A549 (cell line): ENCODE results near the gene CD19. TPM values are rescaled to one million over a fixed set of nuclear protein-coding genes. Genes with fewer than 3 reads are reported as not detected.

Experiments
- ATAC-seq, 2 experiments: fragments of 200-7000 bp in 1 of 2; fragments of >200 bp in 1 of 2; cut with Nextera tagmentation in 1 of 2; cut with Tn5 transposase in 1 of 2; 3 replicates each; pipeline versions ENCODE4 v1.8.0 to v1.9.1; 2018 to 2020; ENCODE audit warnings: mild to moderate bottlenecking in 1 of 2, moderate library complexity in 1 of 2
- CTCF ChIA-PET: fragments of 300-600 bp; sonication (Branson Sonifier 250); formaldehyde crosslinking; extraction: SDS; loops from one replicate; lab custom pipeline; 2021; ENCODE audit warnings: antibody characterized with exemption, inconsistent platforms; lab: Yijun Ruan, JAX
- POLR2A ChIA-PET: fragments of 350-600 bp; formaldehyde crosslinking; extraction: SDS; loops from one replicate; lab custom pipeline; 2021; ENCODE audit warnings: antibody characterized with exemption, inconsistent platforms; lab: Yijun Ruan, JAX
- DNase-seq, 2 experiments: peaks; one replicate each; pipeline versions ENCODE4 v3.0.0 to v3.0.0-alpha.2; 2011 to 2016; ENCODE audit warnings: low read depth in 1 of 2, low spot score in 1 of 2
- FAIRE-seq: peaks from 2 replicates; lab custom pipeline; 2011; peaks lifted over from hg19 to GRCh38; lab: Jason Lieb, UNC
- H3K27ac ChIP-seq, 2 experiments: fragments of >200 bp; sonication (Bioruptor Twin); formaldehyde crosslinking; 3 replicates each; pipeline ENCODE4 v1.5.1; 2016 to 2017
- H3K4me1 ChIP-seq: fragments of >200 bp; sonication (Bioruptor Twin); formaldehyde crosslinking; 3 replicates; pipeline ENCODE4 v1.6.1; 2016
- H3K4me2 ChIP-seq: fragments of >200 bp; sonication (Bioruptor Twin); formaldehyde crosslinking; 3 replicates; pipeline ENCODE4 v1.6.1; 2016
- H3K4me3 ChIP-seq: fragments of >200 bp; sonication (Bioruptor Twin); formaldehyde crosslinking; 3 replicates; pipeline ENCODE4 v1.5.1; 2016
- H3K9me3 ChIP-seq: fragments of >200 bp; sonication (Bioruptor Twin); formaldehyde crosslinking; 3 replicates; pipeline ENCODE4 v1.6.1; 2016
- BHLHE40 ChIP-seq: IDR thresholded peaks from 2 replicates; pipeline ENCODE4 v1.6.1; 2012; ENCODE audit warnings: low read depth, low read length, inconsistent platforms
- CEBPB ChIP-seq, 2 experiments: fragments of >200 bp in 1 of 2; sonication (Bioruptor Twin) in 1 of 2; formaldehyde crosslinking in 1 of 2; IDR thresholded peaks; 2 replicates each; pipeline ENCODE4 v1.6.1; 2012 to 2016
- EHF ChIP-seq: fragments of 250-450 bp; sonication (Bioruptor Pico); IDR thresholded peaks from 2 replicates; pipeline ENCODE4 v1.5.0; 2020; ENCODE audit warnings: mild to moderate bottlenecking
- ESRRA ChIP-seq: fragments of 150-350 bp; IDR thresholded peaks from 2 replicates; pipeline ENCODE4 v1.6.1; 2014; ENCODE audit warnings: mild to moderate bottlenecking, low read length, borderline replicate concordance
- FOSL2 ChIP-seq, 2 experiments: fragments of 450-650 bp in 1 of 2; fragments of >200 bp in 1 of 2; sonication (Bioruptor Twin) in 1 of 2; formaldehyde crosslinking; IDR thresholded peaks; 2 replicates each; pipeline versions ENCODE4 v1.5.0 to v1.6.1; 2016 to 2020; ENCODE audit warnings: mild to moderate bottlenecking in 1 of 2, moderate library complexity in 1 of 2
- HDAC2 ChIP-seq: fragments of 200-600 bp; sonication (generic); IDR thresholded peaks from 2 replicates; pipeline ENCODE4 v1.6.1; 2016
- HOXB13 ChIP-seq: fragments of 250-450 bp; sonication (Bioruptor Pico); IDR thresholded peaks from 2 replicates; pipeline ENCODE4 v1.5.0; 2020; ENCODE audit warnings: low read depth, mild to moderate bottlenecking, moderate library complexity
- HOXB5 ChIP-seq: fragments of 250-450 bp; sonication (Bioruptor Pico); IDR thresholded peaks from 2 replicates; pipeline ENCODE4 v1.5.0; 2020; ENCODE audit warnings: mild to moderate bottlenecking, moderate library complexity
- JUN ChIP-seq, 2 experiments: fragments of >200 bp; sonication (Bioruptor Twin); formaldehyde crosslinking; IDR thresholded peaks; 2 replicates in 1 of 2; 3 replicates in 1 of 2; pipeline ENCODE4 v1.6.1; 2016 to 2017
- JUNB ChIP-seq: fragments of >200 bp; sonication (Bioruptor Twin); formaldehyde crosslinking; IDR thresholded peaks from 2 replicates; pipeline ENCODE4 v1.6.1; 2016
- MAFK ChIP-seq: fragments of 450-650 bp; IDR thresholded peaks from 2 replicates; pipeline ENCODE4 v1.6.1; 2014; ENCODE audit not compliant: partially characterized antibody
- MAZ ChIP-seq: fragments of 150-350 bp; IDR thresholded peaks from 2 replicates; pipeline ENCODE4 v1.6.1; 2014; ENCODE audit warnings: antibody characterized with exemption, low read depth, low read length, borderline replicate concordance
- NPAS2 ChIP-seq: fragments of 250-450 bp; sonication (Bioruptor Pico); IDR thresholded peaks from 2 replicates; pipeline ENCODE4 v1.8.0; 2022; ENCODE audit warnings: mild to moderate bottlenecking, moderate library complexity, borderline replicate concordance
- NR3C1 ChIP-seq: fragments of >200 bp; sonication (Bioruptor Twin); formaldehyde crosslinking; IDR thresholded peaks from 3 replicates; pipeline ENCODE4 v1.6.1; 2017
- POLR2A ChIP-seq: IDR thresholded peaks from 2 replicates; pipeline ENCODE4 v1.6.1; 2012; ENCODE audit warnings: mild to moderate bottlenecking, low read length
- RAD21 ChIP-seq, 2 experiments: fragments of >200 bp in 1 of 2; sonication (Bioruptor Twin) in 1 of 2; formaldehyde crosslinking in 1 of 2; IDR thresholded peaks in 1 of 2; conservative IDR thresholded peaks in 1 of 2; 2 replicates in 1 of 2; 3 replicates in 1 of 2; pipeline ENCODE4 v1.6.1; 2012 to 2018; ENCODE audit warnings: inconsistent platforms in 1 of 2
- RCOR1 ChIP-seq: fragments of 150-350 bp; IDR thresholded peaks from 2 replicates; pipeline ENCODE4 v1.6.1; 2014; ENCODE audit warnings: antibody characterized with exemption, low read length, low read depth
- RFX5 ChIP-seq: fragments of 450-650 bp; IDR thresholded peaks from 2 replicates; pipeline ENCODE4 v1.7.1; 2014; ENCODE audit warnings: antibody characterized with exemption, mild to moderate bottlenecking, moderate library complexity
- TP53 ChIP-seq: fragments of 250-450 bp; sonication (Bioruptor Pico); IDR thresholded peaks from 2 replicates; pipeline ENCODE4 v1.5.0; 2021; ENCODE audit warnings: mild to moderate bottlenecking, moderate library complexity
- ZFP36 ChIP-seq: fragments of 450-650 bp; IDR thresholded peaks from 2 replicates; pipeline ENCODE4 v1.6.1; 2014; ENCODE audit warnings: borderline replicate concordance; ENCODE audit not compliant: partially characterized antibody
- ZNF302 ChIP-seq: fragments of 250-450 bp; sonication (Bioruptor Pico); IDR thresholded peaks from 2 replicates; pipeline ENCODE4 v1.9.0; 2021; ENCODE audit warnings: inconsistent platforms, mild to moderate bottlenecking, moderate library complexity
- WGBS: methylation state at CpG from one replicate; pipeline ENCODE4 v1.1.6; 2017; ENCODE audit errors: missing lambda C conversion rate; 5-methylcytosine and 5-hydroxymethylcytosine counted together
- polyA plus RNA-seq, 4 experiments: library from polyadenylated mRNA; depleted of rRNA in 3 of 4; stranded (reverse); fragments of >200 nt; fragmentation: RNase III in 1 of 4; extraction: RNeasy Plus Mini Kit Qiagen cat#74134 plus additional on column Dnase treatment in 1 of 4; gene quantifications; 2 replicates in 3 of 4; 3 replicates in 1 of 4; pipeline ENCODE4 v1.2.3, GENCODE V29; 2011 to 2017
- TF ChIP-seq, protein P1 (sequence below): fragments of >200 bp; sonication (Bioruptor Twin); formaldehyde crosslinking; IDR thresholded peaks from 2 replicates; pipeline ENCODE4 v1.6.1; 2016
- TF ChIP-seq, protein P2 (sequence below): fragments of 450-650 bp; IDR thresholded peaks from 2 replicates; pipeline ENCODE4 v1.6.1; 2014; ENCODE audit warnings: antibody characterized with exemption
- TF ChIP-seq, protein P3 (sequence below): fragments of >200 bp; sonication (Bioruptor Twin); formaldehyde crosslinking; IDR thresholded peaks from 3 replicates; pipeline ENCODE4 v1.5.1; 2016
- TF ChIP-seq, protein P4 (sequence below): IDR thresholded peaks from 2 replicates; pipeline ENCODE4 v1.6.1; 2012
- TF ChIP-seq, protein P5 (sequence below): fragments of 150-350 bp; IDR thresholded peaks from 2 replicates; pipeline ENCODE4 v1.6.1; 2014; ENCODE audit warnings: low read depth, mild to moderate bottlenecking, low read length

CD19 gene
- polyA plus RNA-seq, 2 of the 4 experiments (the other 2 are of a cell fraction), result not detected

DNA sequence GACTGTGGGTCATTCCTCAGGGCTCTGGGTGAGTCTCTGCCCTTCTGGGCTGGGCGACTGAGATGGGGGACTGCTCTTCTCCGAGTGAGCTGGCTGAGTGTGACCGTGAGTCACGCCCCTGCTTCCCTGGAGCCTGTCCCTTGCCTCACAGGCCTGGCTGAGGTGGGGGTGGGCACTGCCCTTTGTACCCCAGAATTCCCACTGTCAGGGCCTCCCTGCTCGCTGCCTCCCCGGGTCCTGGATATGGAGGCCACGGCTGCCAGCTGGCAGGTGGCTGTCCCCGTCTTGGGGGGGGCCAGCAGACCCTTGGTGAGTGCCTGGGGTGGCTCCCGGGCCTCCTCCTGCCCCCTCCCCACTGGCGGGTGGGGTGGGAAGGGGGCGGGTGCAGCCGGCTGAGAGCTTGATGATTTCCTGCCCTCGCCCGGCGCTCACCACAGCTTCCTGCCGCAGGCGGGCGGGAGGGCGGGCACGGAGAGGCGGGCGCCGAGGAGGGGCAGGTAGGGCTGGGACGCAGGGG is 52.9 kb downstream of the CD19 start, which contains the start of gene LAT:
LAT (plus strand) TSS at position 434 of the 517 bp plus-strand sequence. CDS start 366 bp downstream, outside the sequence.
- DNase-seq, result peak in 1 of 2 experiments; percentile 25
- CTCF ChIA-PET, result interaction anchor here (1.4 to 3.7 kb wide), 2 partner anchors 11 to 15 kb away, joined by 3 to 15 read pairs; no protein-coding TSS in a partner anchor

DNA sequence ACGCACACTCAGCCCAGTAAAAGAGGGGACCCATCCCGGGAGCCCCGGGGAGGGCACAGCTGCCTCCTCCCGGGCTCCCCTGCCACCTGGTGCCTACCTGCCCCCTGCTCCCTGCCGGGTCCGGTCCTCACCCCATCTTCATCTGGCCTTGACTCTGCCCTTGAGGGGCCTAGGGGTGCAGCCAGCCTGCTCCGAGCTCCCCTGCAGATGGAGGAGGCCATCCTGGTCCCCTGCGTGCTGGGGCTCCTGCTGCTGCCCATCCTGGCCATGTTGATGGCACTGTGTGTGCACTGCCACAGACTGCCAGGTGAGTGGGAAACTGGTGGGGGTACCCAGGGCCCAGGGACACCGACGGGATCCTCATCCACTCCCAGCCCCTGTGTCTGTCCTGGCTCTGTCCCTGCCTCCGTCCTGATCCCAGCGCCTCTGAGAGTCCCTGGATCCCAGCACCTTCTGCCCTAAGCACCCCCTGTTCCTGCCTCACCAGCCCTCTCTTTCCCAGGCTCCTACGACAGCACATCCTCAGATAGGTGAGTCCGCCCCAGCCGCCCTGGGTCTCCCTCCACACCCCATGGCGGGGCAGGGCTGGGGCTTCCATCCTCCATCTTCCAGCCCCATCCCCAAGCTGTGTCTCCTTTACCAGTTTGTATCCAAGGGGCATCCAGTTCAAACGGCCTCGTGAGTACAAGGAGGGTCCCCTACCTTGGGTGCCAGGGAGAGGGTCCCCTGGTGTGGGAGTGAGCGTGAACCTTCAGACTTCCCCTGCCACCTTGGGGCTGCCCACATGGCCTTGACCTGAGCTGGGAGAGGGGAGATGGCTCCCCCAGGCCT is 53.7 kb downstream of the CD19 start:
- CTCF ChIA-PET, result interaction anchor here (3.7 to 5.6 kb wide), 2 partner anchors 8 to 12 kb away, joined by 15 to 43 read pairs; no protein-coding TSS in a partner anchor
- POLR2A ChIA-PET, result interaction anchor here (2.2 kb wide), 1 partner anchor 12 kb away, joined by 5 read pairs; no protein-coding TSS in a partner anchor

More for the DNA sequence above, 52.9 kb downstream of the CD19 start, which contains the start of gene LAT:
- POLR2A ChIA-PET, result interaction anchor here (0.6 to 2.2 kb wide), 2 partner anchors 11 to 37 kb away, joined by 4 to 5 read pairs; no protein-coding TSS in a partner anchor
- no CpG with 5 or more reads among the region's 24 CpGs for WGBS
- H3K4me1 ChIP-seq, result peaks cover 15% of the 10 kb centered on the region; the same call in 2 of the 3 replicates
- ATAC-seq, result peak; percentile 55 to 70
- H3K27ac ChIP-seq, result peak within 1 kb of the TSS; percentile 38 to 78; a peak in 4 of 6 replicates
- no peaks in the 10 kb centered on the region for H3K9me3 ChIP-seq
- no peak for FAIRE-seq
- H3K4me2 ChIP-seq, result peak within 1 kb of the TSS; percentile 36; the same call in 2 of the 3 replicates
- H3K4me3 ChIP-seq, result no peak within 1 kb of the TSS
- TF ChIP-seq POLR2A, result no peak
- no peak for TF ChIP-seq FOSL2 (IDR thresholded peaks at IDR 0.05)
- TF ChIP-seq FOSL2 (CRISPR knock-in tag; IDR thresholded peaks at IDR 0.05), result peak; percentile 15; the same call in 1 of the 2 replicates

DNA sequence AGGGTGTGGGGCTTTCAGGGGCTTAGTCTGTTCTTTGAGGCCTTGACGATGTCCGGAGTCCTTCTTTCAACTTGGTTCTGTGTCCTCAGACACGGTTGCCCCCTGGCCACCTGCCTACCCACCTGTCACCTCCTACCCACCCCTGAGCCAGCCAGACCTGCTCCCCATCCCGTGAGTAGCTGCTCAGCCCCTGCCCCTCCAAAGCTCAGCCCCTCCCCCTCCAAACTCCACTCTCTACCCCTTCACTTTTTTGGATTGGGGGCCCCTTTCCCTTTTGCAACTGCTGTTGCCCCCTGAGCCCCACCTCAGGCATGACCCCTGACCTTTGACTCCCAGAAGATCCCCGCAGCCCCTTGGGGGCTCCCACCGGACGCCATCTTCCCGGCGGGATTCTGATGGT is 54.3 kb downstream of the CD19 start:
- Histone ChIP-seq H3K27ac (no peak overlapping the region), H3K4me3 (no peak overlapping the region), H3K4me1 (peaks cover 15% of the 10 kb centered on the region; the same call in 2 of the 3 replicates), H3K9me3 (no peaks in the 10 kb centered on the region), H3K4me2 (no peak overlapping the region)
- no peak for ATAC-seq
- WGBS, result 93% methylated on average over 9 of the region's 9 CpGs
- DNase-seq, result no peak
- no peak for FAIRE-seq
- POLR2A ChIA-PET, result no interaction called here
- CTCF ChIA-PET, result interaction anchor here (3.7 to 5.6 kb wide), 2 partner anchors 8 to 12 kb away, joined by 15 to 43 read pairs; no protein-coding TSS in a partner anchor
- TF ChIP-seq JUNB, result no peak
- TF ChIP-seq, protein P1, sequence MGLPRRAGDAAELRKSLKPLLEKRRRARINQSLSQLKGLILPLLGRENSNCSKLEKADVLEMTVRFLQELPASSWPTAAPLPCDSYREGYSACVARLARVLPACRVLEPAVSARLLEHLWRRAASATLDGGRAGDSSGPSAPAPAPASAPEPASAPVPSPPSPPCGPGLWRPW, result no peak
- no peak for TF ChIP-seq MAZ
- no peak for TF ChIP-seq HOXB13 (CRISPR knock-in tag)
- TF ChIP-seq EHF (CRISPR knock-in tag), result no peak
- no peak for TF ChIP-seq ZFP36
- TF ChIP-seq, protein P2, sequence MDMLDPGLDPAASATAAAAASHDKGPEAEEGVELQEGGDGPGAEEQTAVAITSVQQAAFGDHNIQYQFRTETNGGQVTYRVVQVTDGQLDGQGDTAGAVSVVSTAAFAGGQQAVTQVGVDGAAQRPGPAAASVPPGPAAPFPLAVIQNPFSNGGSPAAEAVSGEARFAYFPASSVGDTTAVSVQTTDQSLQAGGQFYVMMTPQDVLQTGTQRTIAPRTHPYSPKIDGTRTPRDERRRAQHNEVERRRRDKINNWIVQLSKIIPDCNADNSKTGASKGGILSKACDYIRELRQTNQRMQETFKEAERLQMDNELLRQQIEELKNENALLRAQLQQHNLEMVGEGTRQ, result no peak
- TF ChIP-seq NPAS2 (CRISPR knock-in tag), result no peak
- no peak for TF ChIP-seq ESRRA
- no peak for TF ChIP-seq JUN (IDR thresholded peaks at IDR 0.05)
- no peak for TF ChIP-seq NR3C1
- TF ChIP-seq TP53, result no peak
- TF ChIP-seq, protein P3, sequence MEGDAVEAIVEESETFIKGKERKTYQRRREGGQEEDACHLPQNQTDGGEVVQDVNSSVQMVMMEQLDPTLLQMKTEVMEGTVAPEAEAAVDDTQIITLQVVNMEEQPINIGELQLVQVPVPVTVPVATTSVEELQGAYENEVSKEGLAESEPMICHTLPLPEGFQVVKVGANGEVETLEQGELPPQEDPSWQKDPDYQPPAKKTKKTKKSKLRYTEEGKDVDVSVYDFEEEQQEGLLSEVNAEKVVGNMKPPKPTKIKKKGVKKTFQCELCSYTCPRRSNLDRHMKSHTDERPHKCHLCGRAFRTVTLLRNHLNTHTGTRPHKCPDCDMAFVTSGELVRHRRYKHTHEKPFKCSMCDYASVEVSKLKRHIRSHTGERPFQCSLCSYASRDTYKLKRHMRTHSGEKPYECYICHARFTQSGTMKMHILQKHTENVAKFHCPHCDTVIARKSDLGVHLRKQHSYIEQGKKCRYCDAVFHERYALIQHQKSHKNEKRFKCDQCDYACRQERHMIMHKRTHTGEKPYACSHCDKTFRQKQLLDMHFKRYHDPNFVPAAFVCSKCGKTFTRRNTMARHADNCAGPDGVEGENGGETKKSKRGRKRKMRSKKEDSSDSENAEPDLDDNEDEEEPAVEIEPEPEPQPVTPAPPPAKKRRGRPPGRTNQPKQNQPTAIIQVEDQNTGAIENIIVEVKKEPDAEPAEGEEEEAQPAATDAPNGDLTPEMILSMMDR, result no peak
- TF ChIP-seq HDAC2, result no peak
- TF ChIP-seq MAFK, result no peak

More for the DNA sequence above, 53.7 kb downstream of the CD19 start:
- H3K4me2 ChIP-seq, result no peak overlapping the region; the same call in 2 of the 3 replicates
- ATAC-seq (peak in 1 of 2 experiments; percentile 8; a peak in 2 of 6 replicates), FAIRE-seq (no peak), DNase-seq (no peak)
- peak overlapping the region; percentile 33 to 78; a peak in 4 of 6 replicates for H3K27ac ChIP-seq
- WGBS, result 88% methylated on average over 14 of the region's 19 CpGs
- no peaks in the 10 kb centered on the region for H3K9me3 ChIP-seq
- peaks cover 15% of the 10 kb centered on the region; the same call in 2 of the 3 replicates for H3K4me1 ChIP-seq
- H3K4me3 ChIP-seq, result no peak overlapping the region
- TF ChIP-seq HOXB5 (CRISPR knock-in tag), result no peak
- no peak for TF ChIP-seq RFX5
- TF ChIP-seq, protein P1, result no peak
- no peak for TF ChIP-seq ZFP36
- no peak for TF ChIP-seq BHLHE40
- TF ChIP-seq, protein P4, sequence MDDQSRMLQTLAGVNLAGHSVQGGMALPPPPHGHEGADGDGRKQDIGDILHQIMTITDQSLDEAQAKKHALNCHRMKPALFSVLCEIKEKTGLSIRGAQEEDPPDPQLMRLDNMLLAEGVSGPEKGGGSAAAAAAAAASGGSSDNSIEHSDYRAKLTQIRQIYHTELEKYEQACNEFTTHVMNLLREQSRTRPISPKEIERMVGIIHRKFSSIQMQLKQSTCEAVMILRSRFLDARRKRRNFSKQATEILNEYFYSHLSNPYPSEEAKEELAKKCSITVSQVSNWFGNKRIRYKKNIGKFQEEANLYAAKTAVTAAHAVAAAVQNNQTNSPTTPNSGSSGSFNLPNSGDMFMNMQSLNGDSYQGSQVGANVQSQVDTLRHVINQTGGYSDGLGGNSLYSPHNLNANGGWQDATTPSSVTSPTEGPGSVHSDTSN, result no peak
- TF ChIP-seq, protein P5, sequence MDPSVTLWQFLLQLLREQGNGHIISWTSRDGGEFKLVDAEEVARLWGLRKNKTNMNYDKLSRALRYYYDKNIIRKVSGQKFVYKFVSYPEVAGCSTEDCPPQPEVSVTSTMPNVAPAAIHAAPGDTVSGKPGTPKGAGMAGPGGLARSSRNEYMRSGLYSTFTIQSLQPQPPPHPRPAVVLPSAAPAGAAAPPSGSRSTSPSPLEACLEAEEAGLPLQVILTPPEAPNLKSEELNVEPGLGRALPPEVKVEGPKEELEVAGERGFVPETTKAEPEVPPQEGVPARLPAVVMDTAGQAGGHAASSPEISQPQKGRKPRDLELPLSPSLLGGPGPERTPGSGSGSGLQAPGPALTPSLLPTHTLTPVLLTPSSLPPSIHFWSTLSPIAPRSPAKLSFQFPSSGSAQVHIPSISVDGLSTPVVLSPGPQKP, result no peak
- TF ChIP-seq RAD21 (conservative IDR thresholded peaks at IDR 0.05 in 1 of 2, IDR thresholded peaks at IDR 0.05 in 1 of 2), result no peak
- no peak for TF ChIP-seq RCOR1
- TF ChIP-seq CEBPB (IDR thresholded peaks at IDR 0.05), result no peak
- TF ChIP-seq ZNF302, result no peak
- TF ChIP-seq, all 56 proteins: peak for 0
